HG03139 (cell line): ENCODE measurements around the gene TMCC2.
"Not testable (repeated sequence)": the region's sequence is repeated elsewhere in the genome, so short reads cannot be mapped to it uniquely, and the experiment has no call there.

Experiments
- ATAC-seq: cut with Tn5 transposase; IDR thresholded peaks from one replicate; pipeline ENCODE4 v1.9.1; 2021; ENCODE audit not compliant: unreplicated experiment

The TMCC2 gene

DNA sequence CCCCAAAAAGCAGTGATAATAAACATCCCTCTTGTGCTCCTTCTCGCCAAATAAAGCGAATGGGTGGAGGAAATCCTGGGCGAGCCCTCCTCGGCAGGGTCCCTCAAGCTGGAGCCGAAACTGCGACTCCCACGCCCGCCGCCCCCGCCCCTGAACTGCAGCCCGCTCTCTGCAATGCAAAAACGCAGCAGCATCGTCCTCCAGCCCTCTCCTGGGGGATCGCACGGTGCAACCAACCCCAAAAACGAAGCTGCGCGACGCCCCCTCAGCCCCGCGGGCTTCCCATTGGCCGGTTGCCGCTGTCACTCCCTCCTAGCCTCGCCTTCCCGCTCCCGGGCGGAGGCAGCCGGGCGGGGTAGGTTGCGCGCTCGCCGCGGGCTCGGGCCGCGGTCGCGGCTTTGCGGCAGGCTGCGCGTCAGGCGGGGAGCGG, at the start of gene TMCC2:
TMCC2 (plus strand) TSS at position 363 of the 430 bp plus-strand sequence. CDS start 619 bp downstream, outside the sequence.
- peak; percentile 63 for ATAC-seq

- no peak for ATAC-seq
These were observed 47.9 kb upstream of the TMCC2 start for GRCh38 chr1:205179842-205180241.

DNA sequence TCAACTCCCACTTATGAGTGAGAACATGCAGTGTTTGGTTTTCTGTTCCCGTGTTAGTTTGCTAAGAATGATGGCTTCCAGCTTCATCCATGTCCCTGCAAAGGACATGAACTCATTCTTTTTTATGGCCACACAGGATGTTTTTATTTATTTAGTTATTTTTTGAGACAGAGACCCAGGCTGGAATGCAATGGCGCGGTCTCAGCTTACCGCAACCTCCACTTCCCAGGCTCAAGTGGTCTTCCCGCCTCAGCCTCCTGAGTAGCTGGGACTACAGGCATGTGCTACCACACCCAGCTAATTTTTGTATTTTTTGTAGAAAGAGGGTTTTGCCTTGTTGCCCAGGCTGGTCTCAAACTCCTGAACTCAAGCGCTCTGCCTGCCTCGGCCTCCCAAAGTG, 47.4 kb upstream of the TMCC2 start:
- ATAC-seq = not testable (repeated sequence)

- no peak for ATAC-seq
These were observed 44.8 kb upstream of the TMCC2 start for GRCh38 chr1:205182930-205183329.

- no peak for ATAC-seq
These were observed 43.9 kb upstream of the TMCC2 start for GRCh38 chr1:205183676-205184335.

DNA sequence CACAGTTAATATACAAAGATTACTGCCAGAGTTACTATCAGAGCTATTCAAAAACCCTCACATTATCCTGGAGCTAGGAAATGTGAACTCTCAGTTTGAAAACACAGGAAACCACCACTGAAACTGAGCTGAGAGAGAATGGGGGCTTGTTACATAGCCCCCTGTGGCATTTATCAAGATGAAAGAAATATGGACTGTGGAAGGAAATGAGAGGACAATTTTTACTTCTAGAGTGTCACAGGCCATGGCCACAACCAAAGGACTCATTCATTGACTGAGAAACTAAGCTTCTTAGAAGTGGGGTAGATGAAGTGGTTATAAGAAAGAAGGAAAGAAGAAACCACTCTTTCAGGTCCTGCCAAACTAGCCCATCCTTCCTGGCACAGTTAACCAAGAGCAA, 41.6 kb upstream of the TMCC2 start:
- ATAC-seq = no peak

GRCh38 chr1:205187420-205187819, 40.3 kb upstream of the TMCC2 start:
- no peak for ATAC-seq

- ATAC-seq = no peak
These were observed 39.6 kb upstream of the TMCC2 start for GRCh38 chr1:205188098-205188497.

GRCh38 chr1:205188596-205188995, 39.1 kb upstream of the TMCC2 start:
- no peak for ATAC-seq

DNA sequence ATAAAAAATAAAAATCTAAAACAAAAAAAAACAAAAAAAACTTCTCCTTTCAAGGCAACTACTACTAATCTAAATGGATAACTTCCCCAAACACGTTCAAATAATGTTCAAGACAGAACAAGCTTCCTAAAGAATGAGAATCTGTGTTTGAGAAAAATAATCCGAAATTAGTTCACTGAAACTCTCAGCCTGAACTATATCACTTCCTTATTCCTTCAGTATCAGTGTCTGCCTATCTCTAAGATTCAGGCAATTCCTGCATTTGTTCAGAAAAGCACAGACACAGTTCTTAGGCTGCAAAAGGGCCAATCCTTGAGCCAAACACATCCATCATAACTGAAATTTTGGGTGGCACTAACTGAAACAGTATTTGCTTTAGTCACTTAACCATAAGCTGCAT, 38.6 kb upstream of the TMCC2 start:
- ATAC-seq = no peak

GRCh38 chr1:205190845-205191577, 36.7 kb upstream of the TMCC2 start:
- ATAC-seq = no peak

- ATAC-seq = no peak
These were observed 36.1 kb upstream of the TMCC2 start for GRCh38 chr1:205191622-205192021.

- no peak for ATAC-seq
These were observed 35.5 kb upstream of the TMCC2 start for GRCh38 chr1:205192287-205192686.

DNA sequence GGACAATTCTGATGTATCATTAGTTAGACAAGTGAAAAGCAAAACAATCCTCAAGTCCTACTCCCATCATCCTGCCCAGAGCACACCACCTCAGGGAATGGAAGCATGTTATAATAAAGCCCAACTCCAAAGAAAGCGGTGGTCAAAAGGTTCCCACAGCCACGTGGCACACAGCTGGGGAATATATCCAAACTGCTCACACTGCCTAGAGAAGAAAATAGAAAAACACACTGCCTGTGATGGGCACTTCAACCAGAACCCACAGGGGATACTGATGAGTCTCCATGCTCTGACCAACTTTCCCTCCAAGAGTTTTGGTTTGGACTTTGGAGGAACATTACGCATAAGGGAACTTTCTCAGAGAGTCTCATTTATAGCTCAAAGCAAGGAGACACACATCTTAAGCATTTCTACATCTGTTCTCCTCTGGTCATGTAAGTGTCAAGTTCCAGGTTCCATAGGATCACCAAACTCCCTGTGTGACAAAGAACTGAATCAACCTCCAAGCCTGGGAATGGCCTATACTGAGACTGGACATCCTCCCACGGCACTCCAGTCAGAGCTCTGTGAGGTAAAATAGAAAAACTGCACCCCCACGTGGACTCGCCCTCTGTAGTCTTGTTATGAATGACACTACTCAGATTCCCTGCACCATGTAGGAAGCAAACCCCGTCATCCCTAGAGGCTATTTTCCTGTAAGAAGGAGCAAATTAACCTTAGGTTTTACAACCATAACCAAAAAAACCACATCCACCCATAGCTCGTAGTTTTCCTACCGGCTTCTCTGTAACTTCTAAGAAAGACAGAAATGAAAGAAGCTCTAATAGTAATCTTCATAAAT, 28.4 kb upstream of the TMCC2 start:
- no peak for ATAC-seq

DNA sequence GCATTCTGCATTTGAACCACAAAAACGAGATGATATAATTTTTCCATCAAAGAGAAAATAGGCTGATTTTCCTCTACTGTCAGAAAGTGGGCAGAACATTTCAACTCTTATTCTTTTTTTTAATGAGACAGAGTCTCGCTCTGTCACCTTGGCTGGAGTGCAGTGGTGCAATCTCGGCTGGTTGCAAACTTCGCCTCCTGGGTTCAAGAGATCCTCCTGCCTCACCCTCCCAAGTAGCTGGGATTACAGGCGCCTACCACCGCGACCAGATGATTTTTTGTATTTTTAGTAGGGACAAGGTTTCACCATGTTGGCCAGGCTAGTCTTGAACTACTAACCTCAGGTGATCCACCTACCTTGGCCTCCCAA, 27.8 kb upstream of the TMCC2 start:
- ATAC-seq = no peak

DNA sequence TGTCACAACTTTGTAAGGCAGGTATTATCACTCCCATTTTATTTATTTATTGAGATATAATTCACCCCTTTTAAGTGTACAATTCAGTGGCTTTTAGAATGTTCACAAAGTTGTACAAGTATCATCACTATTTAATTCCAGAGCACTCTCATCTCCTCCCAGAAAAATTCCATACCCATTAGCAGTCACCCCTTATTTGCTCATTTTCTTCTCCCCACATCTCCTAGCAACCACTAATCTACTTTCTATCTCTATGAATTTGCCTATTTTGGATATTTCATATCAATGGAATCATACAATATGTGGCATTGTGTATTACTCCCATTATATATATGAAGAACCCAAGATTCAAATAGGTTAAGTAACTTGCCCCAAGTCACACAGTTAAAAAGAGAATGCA, 23.2 kb upstream of the TMCC2 start:
- ATAC-seq = no peak

DNA sequence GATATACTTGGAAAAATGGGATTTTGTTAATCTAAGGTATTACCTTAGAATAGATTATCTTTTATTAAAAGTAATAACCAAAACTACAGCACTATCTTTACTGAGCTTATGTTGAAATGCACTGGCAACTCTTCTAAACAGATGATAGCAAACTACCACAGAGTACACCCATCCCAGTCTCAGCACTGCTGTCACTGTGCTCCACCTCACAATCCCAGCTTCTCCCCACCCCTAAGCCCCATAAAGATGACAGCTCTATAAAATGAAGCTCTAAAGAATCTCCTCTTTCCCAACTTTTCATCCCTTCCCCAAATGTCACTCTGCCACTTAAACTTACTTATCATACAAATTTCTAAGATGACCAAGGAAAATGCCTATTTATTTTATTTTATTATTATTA, 22.7 kb upstream of the TMCC2 start:
- no peak for ATAC-seq

DNA sequence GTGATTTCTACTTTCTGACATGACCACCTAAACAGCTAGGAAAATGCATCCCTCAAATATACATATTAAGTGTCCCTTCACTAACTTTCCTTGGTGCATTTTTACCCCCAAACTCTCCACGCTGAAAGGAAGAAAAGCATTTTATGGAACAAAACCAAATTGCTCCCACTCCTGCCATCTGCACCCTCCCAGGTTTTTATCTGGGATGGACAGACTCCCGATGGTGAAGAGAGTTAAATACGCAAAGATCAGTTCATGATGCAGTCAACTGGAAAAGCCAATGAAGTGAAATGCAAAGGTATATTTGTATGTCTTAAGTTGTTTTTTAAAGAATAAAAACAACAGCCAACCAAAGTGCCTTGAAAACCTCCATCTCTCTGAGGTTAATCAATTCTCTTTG, 18.9 kb upstream of the TMCC2 start:
- ATAC-seq = no peak

GRCh38 chr1:205210756-205211168, 17.0 kb upstream of the TMCC2 start:
- ATAC-seq = peak; percentile 17

GRCh38 chr1:205211169-205211838, 16.4 kb upstream of the TMCC2 start, which contains the start of gene DSTYK:
TSS of gene DSTYK (minus strand) at chr1:205211702. CDS start at chr1:205211535, 167 bp downstream.
- peak; percentile 65 for ATAC-seq
